CD4-positive, alpha-beta T cell treated with Interleukin-4 for 4 hours (primary cell): ENCODE results near the gene ARMH3.

ENCODE experiments used
- DNase-seq: peaks from one replicate; pipeline ENCODE4 v3.0.0-alpha.2; 2020

Gene ARMH3

DNA sequence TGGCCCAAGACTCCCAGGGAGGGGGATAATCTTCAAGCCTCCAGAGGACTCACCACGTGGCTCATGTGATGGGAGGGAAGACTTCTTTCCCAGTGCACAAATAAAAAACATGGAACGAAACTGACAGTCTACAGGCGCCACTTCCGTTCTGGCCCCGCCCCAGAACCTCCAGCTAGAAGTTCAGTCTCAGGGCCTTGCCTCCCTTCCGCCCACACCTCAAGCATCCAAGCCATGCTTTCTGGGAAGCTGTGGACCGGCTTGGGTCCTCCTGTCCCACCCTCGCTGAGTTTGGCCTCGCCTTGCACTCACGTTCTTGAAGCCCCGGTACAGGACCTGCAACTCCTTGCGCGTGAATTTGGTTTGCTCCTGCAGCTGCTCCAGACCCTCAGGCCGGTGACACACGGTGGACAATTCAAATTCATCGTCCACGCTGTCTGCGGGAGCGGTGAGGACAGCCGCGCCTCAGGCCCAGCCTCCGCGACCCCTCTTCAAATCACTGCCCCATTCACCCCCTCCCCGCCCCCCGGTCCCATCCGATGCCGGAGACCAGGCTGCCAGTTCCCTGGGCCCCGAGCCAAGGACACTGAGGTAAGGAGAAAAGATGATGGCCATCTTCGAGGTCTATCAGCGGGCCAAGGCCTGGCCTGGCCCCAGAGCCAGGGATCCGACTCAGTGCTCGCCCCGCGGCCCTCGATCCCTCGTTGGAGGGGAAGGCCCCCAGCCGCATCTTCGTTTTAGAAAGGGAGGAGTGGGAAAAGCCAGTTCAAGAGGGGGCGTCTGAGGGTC lies 227.0 kb downstream of the ARMH3 start:
- no peak for DNase-seq

DNA sequence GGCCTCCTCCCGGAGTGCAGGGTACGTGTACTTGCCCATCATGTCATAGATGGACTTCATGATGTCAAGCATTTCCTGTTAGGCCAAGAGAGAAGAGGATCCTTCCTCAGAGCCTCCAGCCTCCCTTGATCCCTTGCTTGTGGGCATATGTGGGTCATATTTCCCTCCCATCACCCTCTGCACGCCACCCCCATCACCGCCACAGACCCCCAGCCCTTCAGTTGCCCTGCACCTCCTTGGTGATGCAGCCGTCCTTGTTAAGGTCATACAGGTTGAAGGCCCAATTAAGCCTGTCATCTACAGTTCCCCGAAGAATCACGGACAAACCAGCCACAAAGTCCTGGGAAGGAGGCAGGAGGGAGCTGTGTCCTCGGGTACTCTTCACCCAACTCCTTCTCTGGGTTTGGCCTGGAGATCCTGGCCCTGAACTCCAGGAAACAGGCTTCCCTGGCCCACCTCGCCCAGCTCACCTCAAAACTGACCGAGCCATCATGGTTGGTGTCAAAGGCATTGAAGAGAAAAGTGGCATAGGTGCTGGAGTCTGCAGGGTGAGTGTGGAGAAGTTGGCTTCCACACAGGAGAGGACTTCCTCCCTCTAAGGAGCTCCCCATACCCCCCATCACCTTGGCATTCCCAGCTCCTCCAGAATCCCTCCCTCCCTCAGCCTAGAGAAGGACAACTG lies 227.9 kb downstream of the ARMH3 start:
- no peak for DNase-seq

DNA sequence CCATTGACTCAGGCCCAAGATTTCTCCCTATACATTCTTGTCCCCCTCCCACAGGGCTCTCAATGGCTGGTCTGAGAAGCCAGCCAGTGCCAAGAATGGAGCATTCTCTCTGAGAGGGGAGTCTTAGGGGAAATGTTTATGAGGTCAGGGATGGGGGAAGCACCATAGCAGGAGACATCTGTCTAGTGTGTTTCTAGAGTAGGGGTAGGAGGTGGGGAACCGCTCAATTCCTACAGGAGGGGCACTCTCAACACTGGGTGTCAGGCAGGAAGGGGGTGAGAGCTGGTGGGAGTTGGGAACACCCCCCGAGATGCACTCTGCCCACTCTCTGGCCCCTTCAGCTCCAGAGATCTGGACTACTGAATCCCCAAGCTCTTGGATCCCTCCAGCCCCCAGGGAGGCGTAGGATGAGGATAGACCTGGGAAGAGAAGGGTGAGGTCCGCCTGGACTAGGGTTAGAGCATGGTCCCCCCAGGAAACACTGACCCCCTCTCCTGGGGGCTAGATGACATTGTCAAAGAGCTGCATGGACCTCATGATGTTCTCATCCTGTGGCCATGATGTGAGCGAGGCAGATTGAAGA lies 229.0 kb downstream of the ARMH3 start:
- no peak for DNase-seq

DNA sequence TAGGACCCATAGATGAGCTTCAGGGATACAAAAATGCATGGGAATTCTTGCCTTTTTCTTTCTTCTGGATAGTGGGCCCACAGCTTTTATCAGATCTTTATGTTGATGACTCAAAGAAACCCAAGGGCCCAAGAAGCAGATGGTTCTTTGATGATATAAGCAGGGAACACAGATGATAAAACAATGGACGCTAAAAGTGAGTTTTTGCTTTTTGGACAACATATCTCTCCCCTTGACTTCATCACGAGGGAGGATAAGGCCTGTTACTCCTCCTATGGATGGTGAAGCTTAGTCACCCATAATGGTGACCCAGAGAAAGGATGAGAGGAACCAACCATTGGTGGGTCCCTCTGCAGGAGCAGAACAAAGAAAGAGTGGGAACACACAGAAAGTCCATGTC lies 231.2 kb downstream of the ARMH3 start:
- DNase-seq: no peak

DNA sequence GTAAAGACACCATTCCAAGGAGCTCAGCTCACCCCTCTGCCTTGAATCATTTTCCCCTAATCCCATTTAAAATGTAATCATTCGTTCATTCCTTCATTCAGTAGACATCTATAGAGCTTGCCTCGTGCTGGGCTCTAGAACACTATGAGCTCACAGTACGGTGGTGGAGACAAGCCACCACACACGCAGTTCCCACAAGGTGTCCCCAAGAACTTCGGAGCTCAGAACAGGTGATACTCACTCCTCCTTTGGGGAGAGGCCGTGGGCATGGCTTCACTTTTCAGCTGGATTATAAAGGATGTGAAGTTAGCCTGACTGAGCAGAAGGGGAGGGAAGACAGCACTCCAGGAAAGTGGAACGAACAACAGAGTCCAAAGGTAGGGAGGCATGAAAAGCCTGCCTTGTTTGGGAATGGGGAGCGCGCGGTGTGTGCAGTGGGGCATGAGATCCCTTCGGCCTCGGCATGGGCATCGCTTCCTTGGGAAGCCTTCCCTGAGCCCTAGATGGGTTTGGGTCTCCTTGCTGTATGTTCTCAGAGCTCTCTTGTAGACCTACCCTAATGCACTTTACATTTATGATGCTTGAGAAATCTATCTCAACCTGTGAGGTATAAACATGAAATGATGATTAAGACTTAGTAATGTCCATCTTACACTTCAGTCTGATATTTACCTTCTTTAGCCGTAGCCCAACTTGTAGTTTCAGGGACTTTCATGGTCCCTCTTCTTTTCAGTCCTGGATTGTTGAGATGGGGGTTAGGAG lies 236.9 kb downstream of the ARMH3 start:
- DNase-seq: no peak

DNA sequence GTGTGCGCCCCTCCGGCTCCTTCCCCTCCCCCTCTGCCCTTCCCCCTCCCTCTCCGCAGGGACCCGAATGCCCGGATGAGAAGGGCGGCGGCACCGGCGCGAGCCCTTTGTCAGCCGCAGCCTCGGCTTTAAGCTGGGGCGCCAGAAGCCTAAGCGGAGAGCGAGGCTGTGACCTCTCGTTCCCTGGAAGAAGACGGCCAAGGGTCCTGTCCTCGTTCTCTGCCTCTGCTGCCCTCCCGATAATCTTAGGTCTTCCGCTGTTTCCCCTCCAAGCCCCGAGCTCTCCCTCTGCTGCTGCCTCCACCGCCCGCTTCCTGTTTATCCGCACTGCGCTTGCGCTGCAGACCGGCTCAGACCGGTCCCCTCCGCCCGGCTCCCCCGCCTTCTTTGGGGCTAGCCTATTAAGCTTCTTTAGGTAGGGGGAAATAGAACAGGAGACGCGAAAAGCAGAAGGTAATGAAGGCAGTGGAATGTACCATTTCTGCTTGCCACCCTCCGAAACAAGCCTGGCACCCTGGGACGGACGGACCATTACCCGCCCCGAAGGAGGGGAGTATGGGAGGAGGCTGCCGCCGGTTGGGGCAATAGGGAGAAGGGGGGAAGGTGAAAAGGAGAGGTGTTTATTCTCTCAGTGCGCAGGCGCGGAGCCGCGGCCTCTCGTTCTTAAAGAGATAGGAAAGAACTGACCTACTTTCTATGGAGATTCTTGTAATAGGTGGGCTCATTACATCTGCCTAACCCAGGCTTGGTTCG lies 237.7 kb downstream of the ARMH3 start, which contains the start of gene OGA:
Gene OGA (minus strand): TSS at position 326 of the 753 bp plus-strand sequence. CDS start 422 bp downstream, outside the sequence.
- DNase-seq: peak; percentile 100

DNA sequence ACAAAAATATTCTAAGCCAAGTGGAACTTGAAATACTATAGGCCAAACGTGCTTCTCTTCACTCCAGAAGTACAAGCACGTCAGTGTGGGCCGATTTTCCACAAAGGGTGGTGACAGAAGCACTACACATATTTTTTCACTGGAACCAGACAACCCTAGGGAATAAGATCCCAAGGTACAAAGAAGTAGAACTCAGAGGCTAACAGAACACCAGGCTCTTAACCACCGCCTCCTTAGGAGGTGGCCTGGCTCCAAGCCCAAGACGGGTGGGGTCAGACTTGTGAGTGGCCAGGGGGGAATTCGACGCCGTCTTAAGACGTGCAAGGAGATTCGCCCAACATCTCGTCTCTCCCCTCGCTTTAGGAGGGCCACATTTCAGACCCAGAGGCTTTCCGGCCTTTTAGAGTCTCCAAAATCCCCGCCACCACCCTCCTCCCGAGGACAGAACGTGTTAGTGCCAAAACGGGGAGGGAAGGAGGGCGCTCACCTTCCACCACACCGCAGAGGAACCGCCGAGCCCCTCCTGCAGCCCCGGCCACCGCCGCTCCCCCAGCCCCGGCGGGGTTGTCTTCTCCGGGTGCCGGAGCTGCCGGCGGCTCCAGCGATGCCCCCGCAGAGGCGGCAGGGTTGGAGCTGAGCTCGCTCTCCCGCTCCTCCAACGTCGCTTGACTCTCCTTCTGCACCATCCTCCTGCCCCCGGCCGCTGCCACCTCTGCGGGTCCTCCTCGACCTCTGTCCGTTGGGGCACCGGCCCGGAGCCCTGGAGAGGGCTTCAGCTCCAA lies 238.4 kb downstream of the ARMH3 start:
- peak; percentile 32 for DNase-seq

DNA sequence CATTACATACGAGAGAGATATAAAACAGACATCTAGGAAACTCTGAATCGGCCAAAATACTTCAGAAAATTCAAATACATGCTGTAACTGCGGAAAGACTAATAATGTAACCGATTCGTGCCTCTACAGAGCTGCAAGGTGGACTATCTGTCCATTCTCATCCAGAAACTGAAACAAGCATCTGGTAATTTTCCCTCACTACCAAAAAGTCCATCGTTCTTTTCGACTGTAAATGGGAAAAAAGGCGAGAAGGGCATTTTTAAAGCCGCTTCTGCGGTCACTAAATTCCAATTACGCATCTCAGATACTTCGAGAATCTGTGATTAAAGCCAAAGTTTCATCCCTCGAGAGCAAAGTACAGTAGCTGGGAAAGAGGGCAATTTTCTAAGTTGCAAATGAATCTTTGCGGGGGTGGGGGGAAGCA lies 239.0 kb downstream of the ARMH3 start:
- no peak for DNase-seq

DNA sequence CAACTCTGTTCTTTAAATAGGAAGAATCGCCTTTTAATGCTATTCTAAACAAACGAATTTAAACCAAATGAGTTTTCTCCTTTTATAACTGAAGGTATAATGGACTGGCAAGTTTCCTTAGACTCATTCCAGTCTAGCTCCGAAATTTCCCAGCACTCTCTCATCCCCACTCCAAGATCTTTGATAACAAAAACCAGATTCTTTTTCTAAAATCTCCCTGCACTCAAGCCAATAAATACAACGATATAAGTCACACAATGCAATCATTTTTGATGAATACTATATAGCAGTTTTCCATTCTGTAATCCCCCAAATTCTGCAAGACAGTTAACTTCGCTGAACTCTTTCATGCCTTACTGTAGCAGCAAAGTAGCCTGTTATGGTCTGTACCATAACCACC lies 239.6 kb downstream of the ARMH3 start:
- DNase-seq: no peak

DNA sequence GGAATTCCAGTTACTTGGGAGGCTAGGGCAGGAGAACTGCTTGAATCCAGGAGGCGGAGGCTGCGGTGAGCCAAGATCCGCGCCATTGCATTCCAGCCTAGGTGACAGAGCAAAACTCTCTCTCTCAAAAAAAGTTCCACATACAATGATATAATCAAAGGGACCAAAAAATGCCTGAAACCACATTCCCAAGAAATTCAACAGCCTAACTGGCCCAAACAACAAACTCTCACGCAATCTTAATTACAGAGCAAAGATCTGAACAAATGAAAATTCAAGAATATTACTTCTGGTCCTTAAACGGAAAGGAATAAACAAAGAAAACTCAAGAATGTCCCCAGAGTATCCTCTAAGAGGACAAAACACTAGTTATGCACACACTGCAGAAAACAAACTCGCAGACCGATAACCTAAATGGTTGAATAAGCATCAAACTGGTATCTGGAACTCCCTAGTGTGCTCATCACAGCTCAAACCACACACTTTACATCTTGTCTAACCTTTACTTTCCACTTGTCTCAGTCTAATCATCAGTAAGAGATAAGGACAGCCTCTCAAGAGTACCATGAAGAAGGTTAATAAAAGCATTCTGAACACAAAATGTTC lies 241.4 kb downstream of the ARMH3 start:
- peak; percentile 24 for DNase-seq

DNA sequence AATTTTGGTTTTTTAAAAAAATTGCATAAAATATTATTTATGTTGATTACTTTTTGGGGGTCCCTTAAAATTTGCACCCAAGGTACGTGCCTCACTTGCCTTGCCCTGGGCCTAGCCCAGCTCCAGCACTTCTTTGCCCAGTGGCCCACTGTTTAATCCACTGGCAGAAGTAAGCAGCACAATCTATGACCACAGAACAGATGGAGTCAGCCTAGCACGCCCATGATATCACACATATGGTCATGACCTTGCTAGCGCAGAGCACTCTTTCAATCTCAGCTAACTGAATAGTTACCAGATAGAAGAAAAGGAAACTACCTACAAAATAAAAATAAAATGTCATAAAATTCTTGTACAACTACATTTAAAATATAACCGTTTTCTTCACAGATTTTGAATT lies 243.4 kb downstream of the ARMH3 start:
- no peak for DNase-seq

DNA sequence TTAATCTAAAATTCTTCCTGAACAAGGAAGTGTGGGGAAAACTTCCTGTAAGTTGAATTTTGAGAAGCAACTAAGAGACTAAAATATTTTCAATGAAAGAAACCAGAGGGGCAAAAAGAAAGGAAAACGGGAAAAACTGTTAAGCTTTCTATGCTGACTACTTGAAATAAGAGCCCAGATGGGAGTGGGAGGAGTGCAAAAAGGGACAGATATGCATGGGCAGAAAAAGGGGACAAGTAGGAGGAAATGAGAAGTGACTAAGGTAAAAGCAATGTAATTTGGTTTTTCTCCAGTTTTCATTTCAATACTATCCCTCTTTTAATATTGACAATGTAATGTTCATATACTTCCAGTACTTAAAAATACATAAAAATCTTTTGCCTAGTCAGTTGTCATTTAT lies 248.8 kb downstream of the ARMH3 start:
- DNase-seq: no peak

DNA sequence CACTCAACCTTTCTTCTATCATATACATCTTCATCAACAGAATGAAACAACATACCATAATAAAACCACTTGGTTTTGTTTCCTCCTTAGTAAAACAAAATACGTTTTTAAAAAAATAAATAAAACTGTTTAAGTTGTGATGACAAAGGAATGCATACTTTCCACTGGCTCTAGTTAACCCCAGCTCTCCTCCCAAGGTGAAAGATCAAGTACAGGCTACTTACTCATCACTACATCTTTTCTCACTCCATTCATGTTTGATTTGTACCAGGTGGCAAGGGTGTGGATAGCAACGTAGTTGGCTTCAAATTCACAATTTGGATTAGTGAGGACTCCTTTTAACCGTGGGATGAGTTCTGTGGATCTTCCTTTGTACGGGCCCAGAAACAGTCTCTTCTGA lies 252.5 kb downstream of the ARMH3 start:
- no peak for DNase-seq

DNA sequence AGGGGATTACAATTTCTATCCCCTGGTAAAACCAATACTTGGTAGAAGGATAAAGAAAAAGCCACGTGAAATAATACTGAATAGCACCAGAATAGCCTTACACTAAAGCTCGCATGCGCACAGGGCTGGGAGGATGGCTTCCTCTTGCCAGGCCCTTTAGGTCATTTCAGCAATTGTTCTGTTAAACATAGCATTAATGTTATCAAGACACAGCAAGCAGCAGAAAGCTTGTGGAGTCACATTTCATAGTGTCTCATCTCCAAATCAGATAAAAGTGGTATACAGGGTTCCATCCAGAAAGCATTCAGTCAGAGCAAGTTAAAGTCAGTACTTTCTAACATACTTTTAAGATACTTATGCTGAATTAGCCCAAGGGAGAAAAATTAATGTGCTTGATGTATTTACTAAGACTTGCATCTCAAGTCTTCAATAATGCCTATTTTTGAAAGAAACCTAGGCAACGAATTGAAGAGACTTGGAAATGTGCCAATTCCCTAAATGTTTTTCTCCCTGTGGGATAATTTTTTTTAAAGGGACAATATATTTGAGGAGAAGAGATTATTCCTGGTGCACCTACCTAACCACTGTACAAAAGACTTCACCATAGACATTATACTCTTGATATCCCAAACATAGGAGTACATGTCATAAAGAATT lies 258.4 kb downstream of the ARMH3 start:
- no peak for DNase-seq
